Measurements from ENCODE around the gene DLX1.

GRCh38 chr2:172073518-172073917 is 11.8 kb upstream of the DLX1 start:
- TF ChIP-seq EZH2 (IDR thresholded peaks at IDR 0.05; ENCODE audit: low read depth): no peak
- TF ChIP-seq, protein P1, sequence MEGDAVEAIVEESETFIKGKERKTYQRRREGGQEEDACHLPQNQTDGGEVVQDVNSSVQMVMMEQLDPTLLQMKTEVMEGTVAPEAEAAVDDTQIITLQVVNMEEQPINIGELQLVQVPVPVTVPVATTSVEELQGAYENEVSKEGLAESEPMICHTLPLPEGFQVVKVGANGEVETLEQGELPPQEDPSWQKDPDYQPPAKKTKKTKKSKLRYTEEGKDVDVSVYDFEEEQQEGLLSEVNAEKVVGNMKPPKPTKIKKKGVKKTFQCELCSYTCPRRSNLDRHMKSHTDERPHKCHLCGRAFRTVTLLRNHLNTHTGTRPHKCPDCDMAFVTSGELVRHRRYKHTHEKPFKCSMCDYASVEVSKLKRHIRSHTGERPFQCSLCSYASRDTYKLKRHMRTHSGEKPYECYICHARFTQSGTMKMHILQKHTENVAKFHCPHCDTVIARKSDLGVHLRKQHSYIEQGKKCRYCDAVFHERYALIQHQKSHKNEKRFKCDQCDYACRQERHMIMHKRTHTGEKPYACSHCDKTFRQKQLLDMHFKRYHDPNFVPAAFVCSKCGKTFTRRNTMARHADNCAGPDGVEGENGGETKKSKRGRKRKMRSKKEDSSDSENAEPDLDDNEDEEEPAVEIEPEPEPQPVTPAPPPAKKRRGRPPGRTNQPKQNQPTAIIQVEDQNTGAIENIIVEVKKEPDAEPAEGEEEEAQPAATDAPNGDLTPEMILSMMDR (conservative IDR thresholded peaks at IDR 0.05): no peak

All from PC-9 (cell line).